ENCODE measurements around the gene SPTBN1.

DNA sequence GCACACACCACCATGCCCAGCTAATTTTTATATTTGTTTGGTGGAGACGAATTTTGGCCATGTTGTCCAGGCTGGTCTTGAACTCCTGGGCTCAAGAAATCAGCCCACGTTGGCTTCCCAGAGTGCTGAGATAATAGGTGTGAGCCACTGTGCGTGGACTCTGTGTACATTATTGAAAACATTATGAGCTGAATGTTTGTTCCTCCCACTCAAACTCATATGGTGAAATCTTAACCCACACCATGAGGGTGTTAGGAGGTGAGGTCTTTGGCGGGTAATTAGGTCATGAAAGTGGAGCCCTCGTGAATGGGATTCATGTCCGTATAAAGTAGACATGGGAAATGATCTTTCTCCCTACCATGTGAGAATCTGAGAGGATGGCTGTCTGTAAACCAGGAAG is 83.6 kb downstream of the SPTBN1 start:
- TF ChIP-seq ZNF282 (CRISPR knock-in tag; IDR thresholded peaks at IDR 0.05) = no peak
- no peak for TF ChIP-seq ZC3H4 (CRISPR knock-in tag; IDR thresholded peaks at IDR 0.05; ENCODE audit: borderline replicate concordance)
- no peak for TF ChIP-seq POLR2A (conservative IDR thresholded peaks at IDR 0.05)
- TF ChIP-seq KLF13 (tag; IDR thresholded peaks at IDR 0.05; ENCODE audit: borderline replicate concordance, low read depth) = no peak
- TF ChIP-seq RAD21 (CRISPR knock-in tag; conservative IDR thresholded peaks at IDR 0.05 in 1 of 2, IDR thresholded peaks at IDR 0.05 in 1 of 2) = no peak
- no peak for TF ChIP-seq RAD51 (IDR thresholded peaks at IDR 0.05; ENCODE audit: borderline replicate concordance, low read depth)
- TF ChIP-seq ZNF384 (IDR thresholded peaks at IDR 0.05; ENCODE audit: low read depth, low read length) = no peak
- no peak for TF ChIP-seq SREBF1 (IDR thresholded peaks at IDR 0.05; ENCODE audit: borderline replicate concordance, low read depth, low read length)
- TF ChIP-seq ATF7 (IDR thresholded peaks at IDR 0.05) = no peak
- TF ChIP-seq POLR3G (IDR thresholded peaks at IDR 0.05; ENCODE audit: extremely low read depth, insufficient read length, insufficient replicate concordance) = no peak

Measured in K562 (cell line).